NT2/D1 (cell line): Measurements from ENCODE around the gene FAM241A.
"Not testable (repeated sequence)": the region's sequence is repeated elsewhere in the genome, so short reads cannot be mapped to it uniquely, and the experiment has no call there.

Source experiments
- DNase-seq: peaks from one replicate; pipeline ENCODE4 v3.0.0-alpha.2; 2011; ENCODE audit warnings: low read depth, low spot score
- H3K27me3 ChIP-seq: 2 replicates; pipeline ENCODE4 v1.6.0; 2011; ENCODE audit warnings: mild to moderate bottlenecking; ENCODE audit not compliant: insufficient read length, insufficient read depth
- H3K36me3 ChIP-seq: 2 replicates; pipeline ENCODE4 v1.6.1; 2011; ENCODE audit warnings: mild to moderate bottlenecking, low read length, mixed read lengths; ENCODE audit not compliant: insufficient read depth, insufficient read length
- H3K4me1 ChIP-seq: 2 replicates; pipeline ENCODE4 v1.5.1; 2011; ENCODE audit not compliant: insufficient read depth, insufficient read length
- H3K4me3 ChIP-seq: 2 replicates; pipeline ENCODE4 v1.5.1; 2011; ENCODE audit warnings: low read depth; ENCODE audit not compliant: insufficient read length
- H3K9ac ChIP-seq: 2 replicates; pipeline ENCODE4 v1.6.0; 2011; ENCODE audit warnings: low read depth; ENCODE audit not compliant: insufficient read length
- H3K9me3 ChIP-seq: 2 replicates; pipeline ENCODE4 v1.5.1; 2011; ENCODE audit warnings: mild to moderate bottlenecking, low read length; ENCODE audit not compliant: insufficient read depth
- SUZ12 ChIP-seq: IDR thresholded peaks from 2 replicates; pipeline ENCODE4 v1.6.1; 2011; ENCODE audit not compliant: insufficient read length, insufficient read depth; ENCODE audit errors: extremely low read depth
- YY1 ChIP-seq: IDR thresholded peaks from 2 replicates; pipeline ENCODE4 v1.6.1; 2011; ENCODE audit not compliant: insufficient read length, insufficient read depth
- ZNF274 ChIP-seq: IDR thresholded peaks from 2 replicates; pipeline ENCODE4 v1.6.1; 2011; ENCODE audit warnings: mild to moderate bottlenecking, low read depth, low read length

FAM241A gene

DNA sequence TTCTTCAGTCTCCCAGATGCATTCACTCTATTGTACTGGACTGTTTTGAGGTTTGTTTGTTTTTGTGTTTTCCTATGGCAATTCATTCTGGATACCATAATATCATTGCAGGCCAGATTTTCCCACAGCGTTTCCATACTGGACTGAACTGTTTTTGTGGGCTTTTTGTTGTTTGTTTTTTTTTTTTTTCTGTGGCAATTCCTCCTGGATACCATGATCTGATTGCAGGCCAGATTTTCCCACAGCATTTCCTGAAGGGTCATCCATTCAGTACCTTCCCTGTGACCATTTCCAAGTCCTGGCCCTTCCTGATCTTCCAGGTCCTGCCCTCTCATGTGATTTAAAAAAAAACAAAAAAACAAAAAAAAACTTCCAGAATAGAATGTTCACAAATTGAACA, 33.9 kb upstream of the FAM241A start:
- Histone ChIP-seq H3K4me1 (no peaks in the 10 kb centered on the region), H3K36me3 (no peaks in the 10 kb centered on the region), H3K4me3 (no peak overlapping the region), H3K9ac (no peak overlapping the region), H3K9me3 (no peaks in the 10 kb centered on the region), H3K27me3 (no peaks in the 10 kb centered on the region)
- TF ChIP-seq ZNF274 (no peak), SUZ12 (no peak), YY1 (no peak)
- no peak for DNase-seq

DNA sequence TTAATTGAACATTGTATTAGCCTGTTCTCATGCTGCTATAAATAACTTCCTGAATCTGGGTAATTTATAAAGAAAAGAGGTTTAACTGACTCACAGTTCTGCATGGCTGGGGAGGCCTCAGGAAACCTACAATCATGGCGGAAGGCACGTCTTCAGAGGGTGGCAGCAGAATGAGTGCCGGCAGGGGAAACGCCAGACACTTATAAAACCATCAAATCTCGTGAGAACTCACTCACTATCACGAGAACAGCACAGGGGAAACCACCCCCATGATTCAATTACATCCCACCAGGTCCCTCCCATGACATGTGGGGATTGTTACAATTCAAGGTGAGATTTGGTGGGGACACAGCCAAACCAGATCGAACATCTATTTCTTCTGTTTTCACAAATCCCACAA, 33.2 kb upstream of the FAM241A start:
- not testable (repeated sequence) for H3K4me1 ChIP-seq, H3K27me3 ChIP-seq, H3K9me3 ChIP-seq, H3K9ac ChIP-seq, H3K36me3 ChIP-seq, DNase-seq, H3K4me3 ChIP-seq

DNA sequence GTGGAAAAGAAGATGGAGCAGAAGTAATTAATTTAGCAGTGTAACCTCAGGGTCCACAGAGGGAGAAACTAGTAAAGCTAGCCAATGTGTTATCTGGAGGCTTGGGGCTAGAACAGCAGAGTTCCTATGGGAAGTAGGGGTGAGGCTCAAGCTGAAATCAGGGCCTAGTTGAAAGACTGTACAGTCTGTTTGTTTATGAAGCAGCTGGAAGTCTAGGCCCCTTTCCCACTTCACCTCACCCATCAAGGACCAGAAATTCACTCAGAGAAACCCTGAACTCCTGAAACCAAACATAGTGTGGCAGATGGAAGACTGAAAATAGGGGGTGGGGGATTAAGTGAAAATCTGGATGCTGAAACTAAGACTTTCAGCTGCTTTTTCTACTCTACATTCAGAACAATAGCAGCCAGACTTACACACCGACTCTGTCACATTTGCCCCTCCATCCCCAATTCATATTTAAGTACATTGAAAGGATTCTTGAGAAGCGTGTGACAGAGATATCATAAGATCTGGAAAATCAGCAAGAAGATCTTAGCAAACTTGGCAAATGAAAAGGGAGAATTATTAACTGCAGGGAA, 32.6 kb upstream of the FAM241A start:
- Histone ChIP-seq H3K27me3 (no peaks in the 10 kb centered on the region), H3K9me3 (no peaks in the 10 kb centered on the region), H3K36me3 (no peaks in the 10 kb centered on the region), H3K4me1 (no peaks in the 10 kb centered on the region), H3K4me3 (no peak overlapping the region), H3K9ac (no peak overlapping the region)
- TF ChIP-seq ZNF274: no peak
- no peak for TF ChIP-seq SUZ12
- TF ChIP-seq YY1: no peak
- no peak for DNase-seq

DNA sequence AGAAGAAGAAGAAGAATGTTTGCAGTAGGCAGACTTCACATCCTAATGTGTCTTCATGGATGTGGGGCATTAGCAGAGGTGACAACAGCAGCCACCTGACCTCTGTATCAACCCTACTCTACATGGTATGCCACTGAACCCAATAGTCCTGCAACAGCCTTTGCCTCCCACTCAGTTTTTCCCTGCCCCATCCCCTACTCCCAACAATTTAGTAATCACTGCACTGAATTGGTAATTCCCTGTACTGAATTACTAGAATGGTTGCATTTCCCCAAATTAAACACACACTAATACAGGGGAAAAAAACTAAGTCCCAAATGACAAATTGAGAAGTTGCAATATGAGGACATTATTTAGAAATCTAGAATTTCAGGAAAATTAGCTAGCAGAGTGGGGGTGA, 31.4 kb upstream of the FAM241A start:
- H3K9me3 ChIP-seq: no peaks in the 10 kb centered on the region
- H3K9ac ChIP-seq: no peak overlapping the region
- H3K27me3 ChIP-seq: no peaks in the 10 kb centered on the region
- no peaks in the 10 kb centered on the region for H3K4me1 ChIP-seq
- TF ChIP-seq ZNF274: no peak
- no peak for TF ChIP-seq SUZ12
- TF ChIP-seq YY1: no peak
- no peaks in the 10 kb centered on the region for H3K36me3 ChIP-seq
- H3K4me3 ChIP-seq: no peak overlapping the region
- DNase-seq: no peak

DNA sequence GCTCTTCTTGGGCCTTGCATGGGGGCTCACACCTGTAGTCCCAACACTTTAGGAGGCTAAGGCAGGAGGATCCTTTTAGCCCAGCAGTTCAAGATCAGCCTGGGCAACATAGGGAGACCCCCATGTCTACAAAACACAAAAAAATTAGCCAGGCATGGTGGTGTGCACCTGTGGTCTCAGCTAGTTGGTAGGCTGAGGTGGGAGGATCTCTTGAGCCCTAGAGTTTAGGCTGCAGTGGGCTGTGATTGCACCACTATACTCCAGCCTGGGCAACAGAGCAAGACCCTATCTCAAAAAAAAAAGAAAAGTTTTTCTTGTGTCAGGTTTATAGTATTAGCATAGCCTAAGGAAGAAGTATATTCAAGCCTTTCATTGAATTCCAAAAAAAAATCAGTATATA, 30.8 kb upstream of the FAM241A start:
- Histone ChIP-seq H3K4me3 (no peak overlapping the region), H3K4me1 (no peaks in the 10 kb centered on the region), H3K9ac (no peak overlapping the region), H3K27me3 (no peaks in the 10 kb centered on the region), H3K9me3 (no peaks in the 10 kb centered on the region), H3K36me3 (no peaks in the 10 kb centered on the region)
- DNase-seq: no peak
- TF ChIP-seq SUZ12 (no peak), ZNF274 (no peak), YY1 (no peak)

DNA sequence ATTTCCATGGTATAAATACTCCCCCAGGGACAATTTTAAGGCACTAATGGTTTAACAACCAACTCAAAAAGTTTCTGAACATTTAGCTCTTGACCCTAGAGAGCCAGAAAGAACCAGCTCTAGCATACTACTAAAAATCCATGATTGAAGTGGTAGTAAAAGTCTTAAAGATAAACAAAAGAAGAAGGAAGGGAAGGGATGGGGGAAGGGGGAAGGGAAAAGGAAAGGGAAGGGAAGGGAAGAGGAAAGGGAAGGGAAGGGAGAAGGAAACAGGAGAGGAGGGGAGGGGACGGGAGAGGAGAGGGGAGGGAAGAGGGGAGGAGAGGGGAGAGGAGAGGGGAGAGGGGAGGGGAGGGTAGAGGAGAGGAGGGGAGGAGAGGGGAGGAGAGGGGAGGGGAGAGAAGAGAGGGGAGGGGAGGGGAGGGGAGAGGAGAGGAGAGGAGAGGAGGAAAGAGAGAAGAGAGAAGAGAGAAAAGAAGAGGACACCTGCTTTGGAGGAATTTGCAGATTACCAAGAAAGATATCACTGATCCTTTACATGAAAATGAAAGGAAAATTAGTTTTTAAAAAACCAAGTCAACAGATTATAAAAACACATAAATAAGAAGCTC, 26.4 kb upstream of the FAM241A start:
- Histone ChIP-seq H3K36me3 (no peaks in the 10 kb centered on the region), H3K4me3 (no peak overlapping the region), H3K9ac (no peak overlapping the region), H3K27me3 (no peaks in the 10 kb centered on the region), H3K4me1 (no peaks in the 10 kb centered on the region), H3K9me3 (no peaks in the 10 kb centered on the region)
- DNase-seq: no peak
- TF ChIP-seq YY1 (no peak), SUZ12 (no peak), ZNF274 (no peak)

DNA sequence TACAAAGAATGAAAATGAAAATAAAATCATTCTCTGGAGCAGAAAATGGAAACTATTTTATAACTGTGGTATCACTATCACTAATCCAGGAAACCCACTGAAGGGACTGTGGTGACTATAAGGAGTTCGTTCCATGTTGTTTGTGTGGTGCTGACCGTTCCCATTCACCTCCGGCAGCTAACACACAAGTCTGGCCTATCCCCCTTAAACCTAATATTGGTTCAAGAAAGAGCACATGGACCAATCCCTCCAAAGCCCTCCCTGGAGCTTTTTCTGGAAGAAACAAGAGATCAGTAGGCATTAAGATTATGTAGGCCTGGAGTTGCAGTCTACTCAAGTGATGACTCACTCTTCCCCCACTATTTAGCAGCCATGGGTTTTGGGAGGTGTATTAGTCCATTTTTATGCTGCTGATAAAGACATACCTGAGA, 25.9 kb upstream of the FAM241A start:
- Histone ChIP-seq H3K9me3 (no peaks in the 10 kb centered on the region), H3K9ac (no peak overlapping the region), H3K4me1 (no peaks in the 10 kb centered on the region), H3K4me3 (no peak overlapping the region), H3K27me3 (no peaks in the 10 kb centered on the region), H3K36me3 (no peaks in the 10 kb centered on the region)
- TF ChIP-seq ZNF274: no peak
- no peak for TF ChIP-seq YY1
- no peak for TF ChIP-seq SUZ12
- DNase-seq: no peak

DNA sequence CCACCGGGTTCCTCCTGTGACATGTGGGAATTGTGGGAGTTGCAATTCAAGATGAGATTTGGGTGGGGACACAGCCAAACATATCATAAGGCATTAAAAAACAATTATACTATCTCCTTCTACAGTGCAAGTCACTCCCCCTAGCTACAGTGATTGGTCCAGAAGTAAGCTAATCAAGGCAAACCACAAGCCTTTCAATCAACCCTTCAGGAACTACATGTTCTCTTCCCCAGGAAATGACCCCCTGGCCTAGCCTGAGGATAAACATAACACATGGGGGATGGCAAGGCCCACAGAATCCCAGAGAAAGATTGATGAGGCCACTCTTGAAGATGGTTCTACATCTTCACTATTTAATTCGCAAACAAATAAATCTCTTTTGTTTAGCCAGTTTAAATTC, 25.2 kb upstream of the FAM241A start:
- DNase-seq: no peak
- TF ChIP-seq SUZ12 (no peak), YY1 (no peak), ZNF274 (no peak)
- no peak overlapping the region for H3K9ac ChIP-seq
- H3K27me3 ChIP-seq: no peaks in the 10 kb centered on the region
- H3K36me3 ChIP-seq: no peaks in the 10 kb centered on the region
- no peaks in the 10 kb centered on the region for H3K9me3 ChIP-seq
- no peaks in the 10 kb centered on the region for H3K4me1 ChIP-seq
- no peak overlapping the region for H3K4me3 ChIP-seq
